Naive thymus-derived CD8-positive, alpha-beta T cell (primary cell): ENCODE data around the gene DNAJC8. TPM values are rescaled to one million over a fixed set of nuclear protein-coding genes. Genes with fewer than 3 reads are reported as not detected.
A peak's percentile ranks its signal among the peaks of the same experiment; 100 is the strongest.

ENCODE experiments used
- ATAC-seq, 2 donors: fragments of 150-1000 bp; cut with Tn5 transposase in 1 of 2; sonication (Bioruptor Pico), chemical (Tn5 transposase) in 1 of 2; 1 replicate in 1 of 2; 2 replicates in 1 of 2; pipeline ENCODE4 v1.10.0; 2021; ENCODE audit warnings: mild to moderate bottlenecking in 2 of 2, moderate library complexity in 2 of 2
- POLR2A ChIA-PET: fragments of 350-600 bp; sonication (Branson Sonifier 250); formaldehyde crosslinking; loops from one replicate; lab custom pipeline; 2021; ENCODE audit warnings: antibody characterized with exemption; lab: Charles Lee
- DNase-seq, 10 donors: peaks; one replicate each; pipeline versions ENCODE4 v3.0.0 to v3.0.0-alpha.2; 2020 to 2022
- H3K27ac Mint-ChIP-seq, 10 donors: one replicate each; pipeline ENCODE4 v1.8.0; 2020 to 2022; ENCODE audit warnings: mild to moderate bottlenecking in 10 of 10, mixed read lengths in 10 of 10, moderate library complexity in 4 of 10, inconsistent platforms in 1 of 10
- H3K27me3 Mint-ChIP-seq, 5 donors: one replicate each; pipeline ENCODE4 v1.8.0; 2021 to 2022; ENCODE audit warnings: mixed read lengths in 5 of 5
- H3K36me3 Mint-ChIP-seq, 3 donors: one replicate each; pipeline ENCODE4 v1.8.0; 2020 to 2022; ENCODE audit warnings: mixed read lengths in 3 of 3, mild to moderate bottlenecking in 2 of 3, inconsistent platforms in 1 of 3
- H3K4me1 Mint-ChIP-seq, 4 donors: one replicate each; pipeline ENCODE4 v1.8.0; 2021 to 2022; ENCODE audit warnings: mixed read lengths in 4 of 4
- H3K4me3 Mint-ChIP-seq, 10 donors: one replicate each; pipeline ENCODE4 v1.8.0; 2020 to 2022; ENCODE audit warnings: mild to moderate bottlenecking in 10 of 10, mixed read lengths in 10 of 10, moderate library complexity in 6 of 10, inconsistent platforms in 1 of 10
- H3K9me3 Mint-ChIP-seq, 9 donors: one replicate each; pipeline ENCODE4 v1.8.0; 2020 to 2022; ENCODE audit warnings: mixed read lengths in 9 of 9, mild to moderate bottlenecking in 3 of 9, inconsistent platforms in 1 of 9, moderate library complexity in 1 of 9
- polyA plus RNA-seq, 3 donors: library from polyadenylated mRNA; unstranded; fragments of 300-500 nt; fragmentation: Illumina TruSeq; gene quantifications; one replicate each; pipeline ENCODE4 v1.2.3, GENCODE V29; 2021
- total RNA-seq, 8 experiments: library from RNA in 2 of 8; stranded (reverse) in 2 of 8; gene quantifications; one replicate each; pipeline ENCODE4 v1.2.3 and lab custom pipeline; 2021 to 2026

Gene DNAJC8
- total and polyA plus RNA-seq, 5 experiments from 2014 or later: 68.1 to 156 (median 145) TPM

DNA sequence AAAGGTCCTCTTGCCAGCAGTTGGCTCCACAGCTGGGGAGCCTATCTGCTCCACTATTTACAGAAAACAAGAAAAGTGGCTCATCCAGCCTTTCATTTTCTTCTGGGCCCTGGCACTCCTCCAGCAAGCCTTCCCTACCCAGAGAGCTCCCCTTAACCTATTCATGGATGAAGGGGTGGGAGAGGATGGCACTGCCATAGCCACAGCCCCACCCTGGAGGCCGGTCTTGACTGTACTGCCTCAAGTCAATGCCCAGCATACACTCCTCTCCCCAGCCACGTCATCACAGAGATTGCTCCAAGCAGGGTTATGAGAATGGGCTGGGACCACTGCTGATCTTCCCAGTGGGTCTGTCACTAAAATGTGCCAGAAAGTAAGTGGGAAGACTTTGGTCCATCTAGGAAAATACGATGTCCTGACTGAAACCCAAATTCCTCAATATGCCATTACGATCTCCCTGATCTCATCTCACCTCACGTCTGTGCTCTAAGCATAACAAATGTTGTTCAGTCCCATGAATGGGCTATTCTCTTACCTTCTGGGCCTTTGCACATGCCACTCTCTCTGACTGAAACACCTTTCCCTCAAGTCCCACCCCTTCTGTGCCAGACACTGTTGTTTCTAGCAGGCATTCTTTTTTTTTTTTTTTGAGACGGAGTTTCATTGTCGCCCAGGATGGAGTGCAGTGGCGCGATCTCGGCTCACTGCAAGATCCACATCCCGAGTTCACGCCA is 35.0 kb downstream of the DNAJC8 start:
- peaks cover 4 to 14% (median 7%) of the 10 kb centered on the region in 9 donors for H3K9me3 Mint-ChIP-seq
- H3K27ac Mint-ChIP-seq: peak overlapping the region in 2 of 10 donors; percentile 34 to 48
- POLR2A ChIA-PET: interaction anchor here (0.6 kb wide), 1 partner anchor 45 kb away, joined by 3 read pairs; no protein-coding TSS in a partner anchor
- DNase-seq (no peak), ATAC-seq (no peak)
- peaks cover 22 to 49% (median 39%) of the 10 kb centered on the region in 4 donors for H3K4me1 Mint-ChIP-seq
- no peaks in the 10 kb centered on the region for H3K27me3 Mint-ChIP-seq
- peaks cover 18 to 60% (median 36%) of the 10 kb centered on the region in 3 donors for H3K36me3 Mint-ChIP-seq
- H3K4me3 Mint-ChIP-seq: peak overlapping the region in 2 of 10 donors; percentile 14 to 39

DNA sequence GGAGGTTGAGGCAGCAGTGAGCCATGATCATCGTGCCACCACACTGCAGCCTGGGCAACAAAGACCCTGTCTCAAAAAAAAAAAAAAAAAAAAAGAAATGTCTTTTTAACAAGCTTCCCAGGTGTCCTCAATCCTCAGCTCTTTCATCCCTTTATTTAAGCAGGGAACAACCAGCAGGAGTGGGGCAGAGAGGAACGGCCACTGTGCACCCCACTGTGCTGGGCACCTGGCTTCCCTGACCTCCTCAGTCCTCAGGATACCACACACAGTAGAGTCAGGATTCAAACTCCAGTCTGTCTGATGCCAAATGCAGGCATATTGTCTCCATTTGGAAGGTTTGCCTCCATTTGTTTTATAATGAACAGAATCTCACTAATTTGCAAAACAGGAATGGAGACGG is 36.5 kb downstream of the DNAJC8 start:
- H3K9me3 Mint-ChIP-seq: peaks cover 4 to 14% (median 7%) of the 10 kb centered on the region in 9 donors
- H3K27me3 Mint-ChIP-seq: no peaks in the 10 kb centered on the region
- no peak overlapping the region for H3K27ac Mint-ChIP-seq
- no peak for DNase-seq
- H3K4me1 Mint-ChIP-seq: peaks cover 22 to 49% (median 40%) of the 10 kb centered on the region in 4 donors
- peak overlapping the region in 1 of 10 donors; percentile 14 for H3K4me3 Mint-ChIP-seq
- no peak for ATAC-seq
- POLR2A ChIA-PET: interaction anchor here (0.5 to 0.9 kb wide), 5 partner anchors 29 to 1128 kb away, joined by 3 to 5 read pairs (median 4); no protein-coding TSS in a partner anchor
- peaks cover 17 to 48% (median 35%) of the 10 kb centered on the region in 3 donors for H3K36me3 Mint-ChIP-seq

DNA sequence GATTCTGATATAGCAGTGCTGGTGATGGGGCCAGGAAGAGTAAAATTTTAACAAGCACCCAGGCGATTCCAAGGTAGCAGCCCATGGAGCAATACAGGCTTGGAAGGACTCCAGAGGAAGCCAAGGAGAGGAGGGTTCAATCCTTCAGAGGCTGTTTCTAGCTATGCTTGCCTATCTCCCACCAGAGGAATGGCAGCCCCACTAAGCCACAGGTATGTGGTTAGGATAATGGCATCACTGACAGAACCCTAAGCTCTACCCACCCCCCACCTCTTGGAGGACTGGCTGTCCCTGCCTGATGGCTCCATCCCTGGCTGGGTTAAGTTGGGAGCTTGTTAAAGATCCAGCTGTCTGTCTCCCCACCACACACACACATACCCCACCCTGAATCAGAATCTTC is 37.0 kb downstream of the DNAJC8 start:
- H3K27me3 Mint-ChIP-seq: no peaks in the 10 kb centered on the region
- no peak overlapping the region for H3K27ac Mint-ChIP-seq
- DNase-seq (no peak), ATAC-seq (no peak)
- H3K4me1 Mint-ChIP-seq: peaks cover 22 to 44% (median 37%) of the 10 kb centered on the region in 4 donors
- peaks cover 12 to 42% (median 30%) of the 10 kb centered on the region in 3 donors for H3K36me3 Mint-ChIP-seq
- POLR2A ChIA-PET: interaction anchor here (0.7 to 0.8 kb wide), 2 partner anchors 843 to 1128 kb away, joined by 3 read pairs; no protein-coding TSS in a partner anchor
- peaks cover 4 to 12% (median 7%) of the 10 kb centered on the region in 9 donors for H3K9me3 Mint-ChIP-seq
- H3K4me3 Mint-ChIP-seq: no peak overlapping the region

DNA sequence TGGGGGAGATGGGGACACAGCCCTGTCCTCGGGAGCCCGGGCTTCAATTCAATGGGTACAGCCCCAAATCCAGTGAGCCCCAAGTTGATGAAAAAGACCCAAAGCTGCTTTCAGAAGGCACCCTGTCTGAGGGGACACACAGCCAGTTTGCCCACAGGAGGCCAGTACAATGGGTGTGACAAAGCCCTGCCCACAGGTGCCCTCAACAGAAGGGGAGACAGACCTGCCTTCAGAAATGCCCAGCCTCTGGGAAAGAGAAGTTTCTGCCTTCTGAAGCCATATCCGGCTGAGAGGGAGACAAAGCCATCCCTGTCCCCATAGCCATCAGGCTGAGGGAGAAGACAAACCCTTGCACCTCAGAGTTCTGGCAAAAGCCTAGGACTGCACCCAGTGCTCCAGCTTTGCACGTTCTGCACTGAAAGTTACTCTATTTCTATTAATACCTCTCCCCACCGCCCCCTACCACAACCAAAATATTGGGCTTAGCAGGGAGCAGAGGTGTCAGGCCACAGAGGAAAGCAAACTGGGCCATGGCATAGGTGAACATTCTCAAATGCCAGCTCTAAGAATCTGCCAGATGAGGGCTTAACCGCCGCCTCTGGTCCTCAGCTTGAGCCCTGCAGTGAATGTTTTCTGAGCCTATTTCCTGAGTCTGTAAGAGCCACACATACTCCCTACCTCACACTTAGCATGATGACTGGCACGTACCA is 38.3 kb downstream of the DNAJC8 start:
- H3K27ac Mint-ChIP-seq: no peak overlapping the region
- POLR2A ChIA-PET: interaction anchor here (0.6 kb wide), 1 partner anchor 381 kb away, joined by 3 read pairs; no protein-coding TSS in a partner anchor
- H3K9me3 Mint-ChIP-seq: peaks cover 3 to 11% (median 6%) of the 10 kb centered on the region in 9 donors
- no peaks in the 10 kb centered on the region for H3K27me3 Mint-ChIP-seq
- no peak for DNase-seq
- H3K4me3 Mint-ChIP-seq: no peak overlapping the region
- ATAC-seq: no peak
- H3K4me1 Mint-ChIP-seq: peaks cover 16 to 32% (median 24%) of the 10 kb centered on the region in 4 donors
- H3K36me3 Mint-ChIP-seq: peaks cover 9 to 31% (median 20%) of the 10 kb centered on the region in 3 donors

DNA sequence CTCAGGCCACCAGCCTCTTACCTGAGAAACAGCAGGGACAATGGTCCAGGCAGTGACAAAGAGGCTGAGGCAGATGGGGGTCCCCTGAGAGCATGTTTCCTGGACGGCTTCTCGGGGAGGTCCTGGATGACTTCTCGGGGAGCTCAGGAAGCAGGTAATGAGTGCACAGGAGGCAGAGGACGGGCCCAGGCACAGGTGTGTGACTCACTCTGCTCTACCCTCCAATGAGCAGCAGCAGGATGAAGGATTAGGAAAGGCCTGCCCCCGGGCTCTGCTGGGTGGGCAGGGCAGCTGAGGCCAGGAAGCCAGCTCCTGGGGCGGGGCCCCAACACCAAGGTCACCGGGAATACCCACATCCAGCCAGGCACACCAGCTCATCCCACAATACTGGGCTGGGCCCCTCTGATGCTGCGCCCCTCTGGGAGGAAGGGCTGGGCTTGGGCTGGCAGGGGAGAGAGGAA is 39.1 kb downstream of the DNAJC8 start:
- no peak for ATAC-seq
- no peak overlapping the region for H3K27ac Mint-ChIP-seq

DNA sequence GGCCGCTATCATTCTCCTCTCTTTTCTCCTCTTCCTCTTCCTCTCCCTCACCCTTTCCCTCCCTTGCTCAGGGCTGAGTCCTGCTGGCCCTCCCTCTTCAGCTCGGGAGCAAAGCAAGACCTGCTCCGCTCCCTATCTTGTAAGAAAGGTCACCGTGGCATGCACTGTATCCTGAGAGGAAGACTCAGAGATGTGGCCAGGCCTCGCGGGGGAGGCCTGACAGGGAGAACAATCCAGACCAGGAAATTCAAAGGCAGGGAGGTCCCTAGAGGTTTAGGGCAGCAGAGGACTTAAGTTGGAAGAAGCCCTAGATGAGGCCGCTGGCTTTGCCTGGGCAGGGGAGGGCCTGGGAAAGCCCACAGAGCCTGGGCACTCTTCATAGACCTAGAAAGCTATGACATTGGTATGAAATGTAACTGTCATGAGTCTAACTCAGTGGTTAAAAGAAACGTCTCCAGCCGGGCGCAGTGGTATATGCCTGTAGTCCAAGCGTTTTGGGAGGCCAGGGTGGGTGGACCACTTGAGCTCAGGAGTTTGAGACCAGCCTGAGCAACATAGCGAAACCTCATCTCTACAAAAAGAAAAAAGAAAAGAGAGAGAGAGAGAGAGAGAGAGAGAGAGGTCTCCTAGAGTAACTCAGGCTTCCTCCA is 41.7 kb downstream of the DNAJC8 start:
- POLR2A ChIA-PET: no interaction called here
- no peak for ATAC-seq
- H3K27me3 Mint-ChIP-seq: no peaks in the 10 kb centered on the region
- H3K36me3 Mint-ChIP-seq: peaks cover 0 to 9% (median 3%) of the 10 kb centered on the region in 3 donors
- DNase-seq: no peak
- no peaks in the 10 kb centered on the region for H3K9me3 Mint-ChIP-seq
- no peak overlapping the region for H3K27ac Mint-ChIP-seq
- H3K4me3 Mint-ChIP-seq: no peak overlapping the region
- H3K4me1 Mint-ChIP-seq: peaks cover 1 to 7% (median 5%) of the 10 kb centered on the region in 4 donors

More for the DNA sequence above, 39.1 kb downstream of the DNAJC8 start:
- H3K9me3 Mint-ChIP-seq: peaks cover 0 to 4% (median 0%) of the 10 kb centered on the region in 9 donors
- DNase-seq: no peak
- H3K27me3 Mint-ChIP-seq: no peaks in the 10 kb centered on the region
- peaks cover 10 to 24% (median 17%) of the 10 kb centered on the region in 4 donors for H3K4me1 Mint-ChIP-seq
- POLR2A ChIA-PET: no interaction called here
- peaks cover 4 to 23% (median 12%) of the 10 kb centered on the region in 3 donors for H3K36me3 Mint-ChIP-seq
- H3K4me3 Mint-ChIP-seq: no peak overlapping the region

DNA sequence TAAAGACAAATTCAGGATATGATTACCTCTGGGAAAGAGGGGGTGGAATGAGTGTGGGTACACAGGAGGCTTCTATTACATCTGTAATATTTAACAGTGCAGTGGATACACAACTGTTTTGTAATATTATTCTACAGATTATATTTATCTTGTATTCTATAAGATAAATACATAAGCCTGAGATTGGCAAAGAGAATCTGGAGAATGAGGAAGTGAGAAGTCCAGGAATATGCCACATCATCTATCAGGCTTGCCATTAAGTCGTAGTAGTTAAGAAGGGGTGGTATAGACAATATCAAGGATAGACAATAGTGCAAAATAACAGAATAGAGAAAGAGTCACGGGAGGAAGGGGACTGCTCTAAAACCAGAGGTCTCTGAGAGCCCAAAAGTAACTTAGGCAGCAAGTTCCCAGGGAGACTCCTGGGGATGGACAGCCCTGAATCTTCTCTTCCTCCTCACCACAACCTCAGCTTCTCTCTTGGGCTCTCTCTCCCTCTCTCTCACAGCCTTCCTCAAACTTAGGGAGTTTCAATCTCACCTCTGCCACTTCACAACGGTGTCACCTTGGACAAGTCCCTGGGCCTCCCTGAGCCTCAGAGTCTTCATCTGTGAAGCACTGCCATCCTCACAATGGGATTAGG is 42.4 kb downstream of the DNAJC8 start:
- no peaks in the 10 kb centered on the region for H3K27me3 Mint-ChIP-seq
- no peak overlapping the region for H3K27ac Mint-ChIP-seq
- no peaks in the 10 kb centered on the region for H3K9me3 Mint-ChIP-seq
- POLR2A ChIA-PET: no interaction called here
- H3K4me1 Mint-ChIP-seq: peaks cover 1 to 6% (median 5%) of the 10 kb centered on the region in 4 donors
- H3K36me3 Mint-ChIP-seq: peaks cover 0 to 9% (median 3%) of the 10 kb centered on the region in 3 donors
- ATAC-seq (no peak), DNase-seq (no peak)
- H3K4me3 Mint-ChIP-seq: no peak overlapping the region

DNA sequence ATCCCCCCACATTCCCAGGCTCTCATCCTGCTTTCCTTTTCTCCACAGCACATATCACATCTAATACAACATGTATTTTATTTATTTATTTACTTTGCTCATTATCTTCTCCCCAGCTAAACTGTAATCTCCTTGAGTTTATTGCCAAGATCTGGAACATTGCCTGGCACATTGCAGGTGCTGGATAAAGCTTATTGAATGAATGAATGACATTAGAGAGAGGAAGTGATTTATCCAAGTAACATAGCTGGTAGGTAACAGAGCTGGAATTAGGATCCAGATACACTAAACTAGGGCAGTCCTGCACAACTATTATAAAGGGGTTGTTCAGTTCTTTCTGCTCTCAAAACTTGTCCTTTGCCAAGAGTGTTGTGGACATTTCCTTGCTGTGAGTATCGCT is 47.8 kb downstream of the DNAJC8 start:
- H3K4me1 Mint-ChIP-seq: peaks cover 6 to 14% (median 12%) of the 10 kb centered on the region in 4 donors
- ATAC-seq (no peak), DNase-seq (no peak)
- POLR2A ChIA-PET: no interaction called here
- peaks cover 1 to 25% (median 9%) of the 10 kb centered on the region in 5 donors for H3K27me3 Mint-ChIP-seq
- no peak overlapping the region for H3K27ac Mint-ChIP-seq
- no peak overlapping the region for H3K4me3 Mint-ChIP-seq
- H3K9me3 Mint-ChIP-seq: no peaks in the 10 kb centered on the region
- H3K36me3 Mint-ChIP-seq: no peaks in the 10 kb centered on the region

DNA sequence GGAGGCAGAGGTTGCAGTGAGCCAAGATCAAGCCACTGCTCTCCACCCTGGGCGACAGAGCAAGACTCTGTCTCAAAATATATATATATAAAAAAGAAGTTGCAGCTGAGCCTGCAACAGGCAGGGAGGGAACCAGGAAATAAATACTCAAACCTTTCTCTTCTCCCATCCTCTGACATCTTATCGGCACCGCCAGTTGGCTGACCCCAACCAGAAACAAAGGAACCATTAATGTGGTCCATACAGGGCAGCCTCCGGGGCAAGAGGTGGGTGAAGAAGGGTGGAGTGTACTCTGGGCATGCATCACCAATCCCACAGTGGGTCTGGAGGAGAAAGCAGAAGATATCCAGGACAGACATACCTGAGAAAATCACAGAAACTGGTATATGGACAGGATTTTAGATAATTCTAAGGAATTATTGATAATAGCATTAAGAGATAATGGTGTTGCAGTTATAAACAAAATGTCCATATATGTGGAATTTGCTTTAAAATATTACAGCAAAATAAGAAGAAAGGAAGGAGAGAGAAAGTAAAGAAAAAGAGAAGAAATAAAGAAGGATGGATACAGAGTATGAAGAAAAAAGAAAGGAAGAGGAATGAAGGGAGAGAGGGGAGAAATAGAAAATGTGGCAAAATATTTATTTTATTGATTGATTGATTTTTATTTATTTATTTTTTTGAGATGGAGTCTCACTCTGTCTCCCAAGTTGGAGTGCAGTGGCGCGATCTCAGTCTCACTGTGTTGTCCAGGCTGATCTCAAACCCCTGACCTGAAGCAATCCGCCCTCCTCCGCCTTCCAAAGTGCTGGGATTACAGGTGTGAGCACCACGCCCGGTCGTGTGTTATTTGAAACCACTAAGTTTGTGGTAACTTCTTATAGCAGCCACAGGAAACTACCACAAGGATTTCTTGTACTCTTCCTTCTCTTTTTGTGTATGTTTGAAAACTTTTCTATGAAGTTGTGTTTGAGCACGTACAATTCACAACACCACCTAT is 52.2 kb downstream of the DNAJC8 start:
- peaks cover 10 to 41% (median 15%) of the 10 kb centered on the region in 4 donors for H3K4me1 Mint-ChIP-seq
- no peak for ATAC-seq
- H3K9me3 Mint-ChIP-seq: no peaks in the 10 kb centered on the region
- POLR2A ChIA-PET: no interaction called here
- peak overlapping the region in 7 of 10 donors; percentile 22 to 66 (median 40) for H3K4me3 Mint-ChIP-seq
- H3K27ac Mint-ChIP-seq: peak overlapping the region in 2 of 10 donors; percentile 7 to 28
- DNase-seq: no peak
- no peaks in the 10 kb centered on the region for H3K36me3 Mint-ChIP-seq
- peaks cover 6 to 59% (median 19%) of the 10 kb centered on the region in 5 donors for H3K27me3 Mint-ChIP-seq

DNA sequence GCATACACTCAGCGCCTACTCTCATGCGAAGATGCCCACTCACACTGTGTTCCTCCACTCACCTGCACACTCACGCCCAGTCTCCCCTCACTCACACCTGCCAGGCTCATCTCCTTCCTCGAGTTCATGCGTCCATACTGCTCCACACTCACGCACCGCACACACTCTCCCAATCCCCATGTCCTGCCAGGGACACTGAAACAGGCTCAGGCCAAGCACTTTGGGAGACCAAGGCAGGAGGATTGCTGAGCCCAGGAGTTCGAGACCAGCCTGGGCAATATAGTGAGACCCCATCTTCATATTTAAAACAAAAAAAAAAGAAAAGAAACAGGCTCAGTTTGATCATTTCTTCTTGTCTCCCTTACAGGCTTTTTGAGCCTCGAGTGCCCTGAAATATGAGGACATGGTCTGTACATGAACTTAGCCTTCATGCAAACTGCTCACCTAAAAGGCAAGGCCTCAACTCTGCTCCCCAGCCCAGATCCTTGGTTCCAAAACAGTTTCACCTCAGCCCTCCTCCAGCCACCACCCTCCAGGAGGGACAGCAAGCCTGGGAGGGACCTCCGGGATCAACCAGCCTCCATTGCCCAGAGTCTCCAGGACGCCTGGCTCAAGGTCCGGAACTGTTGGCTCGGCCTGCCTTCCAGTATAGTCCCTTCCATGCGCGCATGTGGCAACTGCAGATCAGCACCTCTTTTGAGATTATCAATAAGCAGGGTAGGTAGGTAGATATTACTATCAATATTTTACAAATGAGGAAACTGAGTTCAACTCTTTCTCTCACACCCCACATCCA is 53.9 kb downstream of the DNAJC8 start:
- DNase-seq: no peak
- peaks cover 10 to 57% (median 16%) of the 10 kb centered on the region in 4 donors for H3K4me1 Mint-ChIP-seq
- no peak overlapping the region for H3K4me3 Mint-ChIP-seq
- H3K27ac Mint-ChIP-seq: peak overlapping the region in 1 of 10 donors; percentile 30
- ATAC-seq: no peak
- POLR2A ChIA-PET: no interaction called here
- H3K27me3 Mint-ChIP-seq: peaks cover 6 to 62% (median 19%) of the 10 kb centered on the region in 5 donors
- H3K9me3 Mint-ChIP-seq: no peaks in the 10 kb centered on the region
- H3K36me3 Mint-ChIP-seq: no peaks in the 10 kb centered on the region
